Thoracic aorta (tissue), 2 donors: ENCODE results near the gene CD3E. TPM values are rescaled to one million over a fixed set of nuclear protein-coding genes. Genes with fewer than 3 reads are reported as not detected.

ENCODE experiments used
- ATAC-seq: fragments of 150-250 bp; one replicate; pipeline ENCODE4 v1.8.0; 2017; ENCODE audit warnings: low read depth; ENCODE audit not compliant: insufficient number of reproducible peaks, low FRiP score
- DNase-seq: peaks from one replicate; pipeline ENCODE4 v3.0.0-alpha.2; 2020; ENCODE audit warnings: low spot score
- H3K27ac ChIP-seq, 2 donors: fragments of 200-600 bp; sonication (generic); 1 replicate in 1 of 2; 2 replicates in 1 of 2; pipeline ENCODE4 v1.5.1; 2016; ENCODE audit warnings: mild to moderate bottlenecking in 2 of 2, moderate library complexity in 2 of 2
- H3K27me3 ChIP-seq: fragments of 200-600 bp; sonication (generic); replicated peaks from 2 replicates; pipeline ENCODE4 v1.6.0; 2016; ENCODE audit warnings: mild to moderate bottlenecking; ENCODE audit not compliant: insufficient read depth
- H3K36me3 ChIP-seq: fragments of 200-600 bp; sonication (generic); one replicate; pipeline ENCODE4 v1.5.1; 2016
- H3K4me1 ChIP-seq, 2 donors: fragments of 200-600 bp; sonication (generic); 1 replicate in 1 of 2; 2 replicates in 1 of 2; pipeline versions ENCODE4 v1.5.1 to v1.6.0; 2016; ENCODE audit warnings: low read depth in 2 of 2, mild to moderate bottlenecking in 1 of 2; ENCODE audit not compliant: control insufficient read depth in 1 of 2
- H3K4me3 ChIP-seq: fragments of 200-600 bp; sonication (generic); 2 replicates; pipeline ENCODE4 v1.5.1; 2016; ENCODE audit warnings: mild to moderate bottlenecking
- H3K9me3 ChIP-seq: fragments of 200-600 bp; sonication (generic); 2 replicates; pipeline ENCODE4 v1.5.1; 2016
- CTCF ChIP-seq: fragments of 200-600 bp; sonication (generic); IDR thresholded peaks from one replicate; pipeline ENCODE4 v1.5.1; 2019; ENCODE audit warnings: antibody characterized with exemption
- total RNA-seq, 2 donors: library from RNA; depleted of rRNA; stranded (reverse); fragments of >200 nt; gene quantifications; one replicate each; pipeline versions ENCODE4 v1.1.0 to v1.2.3, GENCODE V29; 2016

The CD3E gene
- total RNA-seq, 2 donors from 2014 or later = 1.1 to 1.3 TPM

GRCh38 chr11:118310271-118310670 is 5.7 kb downstream of the CD3E start:
- no peak overlapping the region for H3K4me3 ChIP-seq
- H3K4me1 ChIP-seq = peaks cover 0 to under 1% of the 10 kb centered on the region in 2 donors
- TF ChIP-seq CTCF = no peak
- H3K27me3 ChIP-seq = peaks cover 5% of the 10 kb centered on the region
- DNase-seq (no peak), ATAC-seq (no peak)
- H3K27ac ChIP-seq = no peak overlapping the region
- H3K36me3 ChIP-seq = no peaks in the 10 kb centered on the region
- no peaks in the 10 kb centered on the region for H3K9me3 ChIP-seq

- TF ChIP-seq CTCF = no peak
- DNase-seq = no peak
- H3K4me1 ChIP-seq = peaks cover 3 to 6% of the 10 kb centered on the region in 2 donors
- no peaks in the 10 kb centered on the region for H3K36me3 ChIP-seq
- H3K9me3 ChIP-seq = no peaks in the 10 kb centered on the region
- H3K4me3 ChIP-seq = no peak overlapping the region
- H3K27me3 ChIP-seq = peaks cover 5% of the 10 kb centered on the region
- no peak overlapping the region for H3K27ac ChIP-seq
- no peak for ATAC-seq
These were observed 6.4 kb downstream of the CD3E start for GRCh38 chr11:118310781-118311485.

- H3K27me3 ChIP-seq = peaks cover 5% of the 10 kb centered on the region
- TF ChIP-seq CTCF = no peak
- no peak for ATAC-seq
- no peak for DNase-seq
- H3K27ac ChIP-seq = no peak overlapping the region
- no peaks in the 10 kb centered on the region for H3K9me3 ChIP-seq
- H3K4me3 ChIP-seq = no peak overlapping the region
- peaks cover 3 to 7% of the 10 kb centered on the region in 2 donors for H3K4me1 ChIP-seq
- no peaks in the 10 kb centered on the region for H3K36me3 ChIP-seq
These were observed 7.0 kb downstream of the CD3E start for GRCh38 chr11:118311518-118311917.

- H3K27ac ChIP-seq = no peak overlapping the region
- no peak for DNase-seq
- H3K36me3 ChIP-seq = no peaks in the 10 kb centered on the region
- no peaks in the 10 kb centered on the region for H3K9me3 ChIP-seq
- ATAC-seq = no peak
- peaks cover 5% of the 10 kb centered on the region for H3K27me3 ChIP-seq
- H3K4me3 ChIP-seq = no peak overlapping the region
- no peak for TF ChIP-seq CTCF
- peaks cover 6 to 12% of the 10 kb centered on the region in 2 donors for H3K4me1 ChIP-seq
These were observed 7.8 kb downstream of the CD3E start for GRCh38 chr11:118312328-118312727.

- Histone ChIP-seq H3K4me3 (no peak overlapping the region), H3K27ac (no peak overlapping the region), H3K27me3 (peaks cover 5% of the 10 kb centered on the region), H3K4me1 (peaks cover 7 to 12% of the 10 kb centered on the region in 2 donors), H3K36me3 (no peaks in the 10 kb centered on the region), H3K9me3 (no peaks in the 10 kb centered on the region)
- DNase-seq (no peak), ATAC-seq (no peak)
- no peak for TF ChIP-seq CTCF
These were observed 8.7 kb downstream of the CD3E start for GRCh38 chr11:118313242-118313641.
